Ovary (tissue), 9 donors: ENCODE data around the gene RAB27A. TPM values are rescaled to one million over a fixed set of nuclear protein-coding genes. Genes with fewer than 3 reads are reported as not detected.

ENCODE experiments used
- DNase-seq, 5 donors: peaks; one replicate each; pipeline ENCODE4 v3.0.0-alpha.2; 2019 to 2020
- H3K27ac ChIP-seq, 2 donors: fragments of 200-600 bp; one replicate each; pipeline versions ENCODE4 v1.5.1 to v1.8.0; 2019 to 2022
- H3K27me3 ChIP-seq: fragments of 200-600 bp; one replicate; pipeline ENCODE4 v1.8.0; 2022
- H3K36me3 ChIP-seq: fragments of 200-600 bp; sonication (generic); one replicate; pipeline ENCODE4 v1.5.1; 2019
- H3K4me1 ChIP-seq: one replicate; pipeline ENCODE4 v1.8.1; 2013; ENCODE audit warnings: mild to moderate bottlenecking, moderate library complexity; ENCODE audit not compliant: insufficient read depth
- H3K4me3 ChIP-seq: fragments of 200-600 bp; sonication (generic); one replicate; pipeline ENCODE4 v1.5.1; 2017
- H3K9me3 ChIP-seq, 2 donors: fragments of 200-600 bp in 1 of 2; sonication (generic) in 1 of 2; one replicate each; pipeline versions ENCODE4 v1.5.1 to v1.8.1; 2013 to 2019; ENCODE audit warnings: mild to moderate bottlenecking in 1 of 2, moderate library complexity in 1 of 2
- CTCF ChIP-seq, 3 donors: fragments of 450-650 bp in 2 of 3; fragments of 200-600 bp in 1 of 3; IDR thresholded peaks; one replicate each; pipeline versions ENCODE4 v1.5.1 to v1.8.0; 2016 to 2022; ENCODE audit warnings: antibody characterized with exemption in 3 of 3, mild to moderate bottlenecking in 1 of 3
- EP300 ChIP-seq: sonication (generic); formaldehyde crosslinking; IDR thresholded peaks from one replicate; pipeline ENCODE4 v1.6.1; 2017; ENCODE audit warnings: antibody characterized with exemption
- POLR2A ChIP-seq: fragments of 450-650 bp; IDR thresholded peaks from one replicate; pipeline ENCODE4 v1.6.1; 2017; ENCODE audit warnings: antibody characterized with exemption, mild to moderate bottlenecking, moderate library complexity
- WGBS, 3 donors: extraction: QIAGEN DNeasy Blood & Tissue Kit in 1 of 3; methylation state at CpG; one replicate each; pipeline versions ENCODE4 v1.1.5 to v1.1.7; 2013 to 2017; 5-methylcytosine and 5-hydroxymethylcytosine counted together
- intact Hi-C, 4 donors: fragments of 100-400 bp; cut with DNase I; formaldehyde crosslinking; loops; one replicate each; pipeline versions ENCODE4 v1.11.0 to v1.15.1; 2022 to 2023
- polyA plus RNA-seq, 2 donors: library from polyadenylated mRNA; stranded (reverse); fragments of 200-250 nt in 1 of 2; fragments of 350-450 nt in 1 of 2; fragmentation: Illumina TruSeq in 1 of 2; extraction: RNeasy Lipid Tissue Mini Kit (QIAGEN cat#74804) in 1 of 2; gene quantifications; one replicate each; pipeline ENCODE4 v1.2.3, GENCODE V29; 2013 to 2014
- total RNA-seq, 7 donors: library from RNA; depleted of rRNA in 2 of 7; stranded (reverse); fragments of >200 nt in 2 of 7; fragmentation: NEBNext Ultra II Directional in 3 of 7; extraction: Animal tissue kit (Norgen Biotek cat#: 25700) in 3 of 7; gene quantifications; one replicate each; pipeline versions ENCODE4 v1.1.0 to v1.2.4, GENCODE V29; 2016 to 2023
- donor health status: DM: no; HTN: no; CAD: no; lungs with moderate emphysema.
- donor health status: DM: no; HTN: no; CAD: no.
- donor health status: Bipolar disorder and iron deficiency.
- donor health status: DM: yes; HTN: yes; CAD: no.
- donor health status: DM: no; HTN: no; CAD: no.
- donor health status: DM: yes; HTN: yes; CAD: no.

Gene RAB27A
- total and polyA plus RNA-seq, 9 donors = 5.8 to 38.0 (median 12.1) TPM

GRCh38 chr15:55164284-55164683 lies 125.3 kb downstream of the RAB27A start:
- no peak overlapping the region for H3K27ac ChIP-seq
- no peaks in the 10 kb centered on the region for H3K4me1 ChIP-seq
- intact Hi-C loops = no loop called here
- 66 to 73% (median 70%) methylated on average over 4 of the region's 4 CpGs for WGBS, 3 donors
- peak in 1 of 5 donors; percentile 19 for DNase-seq
- H3K9me3 ChIP-seq = no peaks in the 10 kb centered on the region
- H3K4me3 ChIP-seq = no peak overlapping the region
- TF ChIP-seq CTCF (IDR thresholded peaks at IDR 0.05) = no peak
- no peak for TF ChIP-seq EP300
- TF ChIP-seq POLR2A = no peak
- no peaks in the 10 kb centered on the region for H3K36me3 ChIP-seq
- no peaks in the 10 kb centered on the region for H3K27me3 ChIP-seq

Other genes with a start within 250 kb of the RAB27A start
- 100 to 1,000 TPM; 103 to 190 (median 117) TPM for gene RSL24D1, start 92.9 kb downstream of the RAB27A start, total RNA-seq
- gene RSL24D1, start 92.9 kb downstream of the RAB27A start, polyA plus RNA-seq = 100 to 1,000 TPM in 1 of 2 donors, 10 to 100 TPM in 1; 86.7 to 135 TPM
- 10 to 100 TPM in 5 of 7 donors, 1 to 10 TPM in 2; 8.3 to 14.9 (median 11.5) TPM for gene PIGBOS1, start 29.3 kb upstream of the RAB27A start, total RNA-seq
- 10 to 100 TPM in 1 of 2 donors, 1 to 10 TPM in 1; 7.5 to 19.8 TPM for gene PIGBOS1, start 29.3 kb upstream of the RAB27A start, polyA plus RNA-seq
- 10 to 100 TPM in 3 of 7 donors, 1 to 10 TPM in 4; 5.6 to 11.2 (median 9.7) TPM for gene PIGB, start 29.4 kb upstream of the RAB27A start, total RNA-seq
- gene PIGB, start 29.4 kb upstream of the RAB27A start, polyA plus RNA-seq = 10 to 100 TPM in 1 of 2 donors, 1 to 10 TPM in 1; 6.9 to 13.5 TPM
- gene CCPG1, start 118.5 kb upstream of the RAB27A start, total RNA-seq = 10 to 100 TPM; 27.8 to 55.3 (median 41.9) TPM
- gene CCPG1, start 118.5 kb upstream of the RAB27A start, polyA plus RNA-seq = 10 to 100 TPM; 26.7 to 51.0 TPM
- 1 to 10 TPM in 5 of 7 donors, under 1 TPM in 2; 0.35 to 3.9 (median 1.6) TPM for gene PIERCE2, start 118.7 kb upstream of the RAB27A start, total RNA-seq
- gene PIERCE2, start 118.7 kb upstream of the RAB27A start, polyA plus RNA-seq = 1 to 10 TPM; 1.5 to 2.6 TPM
- gene DNAAF4, start 218.4 kb upstream of the RAB27A start, total RNA-seq = 1 to 10 TPM; 1.3 to 4.8 (median 2.4) TPM
- 1 to 10 TPM; 2.5 to 2.7 TPM for gene DNAAF4, start 218.4 kb upstream of the RAB27A start, polyA plus RNA-seq